ENCODE results near the gene ITSN2. TPM values are rescaled to one million over a fixed set of nuclear protein-coding genes. Genes with fewer than 3 reads are reported as not detected.
A peak's percentile ranks its signal among the peaks of the same experiment; 100 is the strongest.
"Not testable (repeated sequence)": the region's sequence is repeated elsewhere in the genome, so short reads cannot be mapped to it uniquely, and the experiment has no call there.

ITSN2 gene
- total RNA-seq, 2 experiments from 2014 or later: 46.2 to 46.9 TPM

DNA sequence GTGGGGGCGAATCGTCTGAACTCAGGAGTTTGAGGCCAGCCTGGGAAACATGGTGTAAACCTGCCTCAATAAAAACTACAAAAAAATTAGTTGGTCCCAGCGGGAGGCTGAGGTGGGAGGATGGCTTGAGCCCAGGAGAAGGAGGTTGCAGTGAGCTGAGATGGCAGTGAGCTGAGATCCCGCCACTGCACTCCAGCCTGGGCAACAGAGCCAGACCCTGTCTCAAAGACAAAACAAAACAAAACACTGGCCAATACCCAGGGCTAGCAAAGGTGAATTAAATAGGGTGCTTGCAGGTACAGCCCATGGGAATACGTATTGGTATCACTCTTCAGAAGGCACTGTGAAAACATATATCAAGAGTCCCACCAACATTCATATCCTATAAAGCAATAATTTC lies 7.0 kb downstream of the ITSN2 start:
- Mint-ChIP-seq H3K4me1 (peaks cover 58% of the 10 kb centered on the region), H3K27me3 (no peaks in the 10 kb centered on the region)

DNA sequence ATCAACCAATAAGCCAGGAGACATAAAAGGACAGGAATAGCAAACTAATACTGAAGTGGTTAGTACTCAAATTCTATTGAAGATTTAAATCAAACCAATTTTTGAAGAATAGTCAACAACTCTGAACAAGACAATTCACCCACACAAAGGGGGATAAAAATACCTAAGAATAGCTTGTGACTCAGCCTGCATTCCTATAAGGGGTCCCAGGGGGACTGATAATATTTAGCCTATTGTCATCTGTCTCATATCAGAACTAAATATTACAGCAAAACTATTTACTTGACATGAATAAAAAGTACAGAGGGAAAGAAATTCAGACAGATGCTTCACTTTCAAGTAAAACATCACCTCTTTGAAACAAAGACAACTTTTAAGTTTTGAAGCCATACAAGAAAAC lies 7.7 kb downstream of the ITSN2 start:
- Mint-ChIP-seq H3K4me1 (peaks cover 52% of the 10 kb centered on the region), H3K36me3 (peaks cover 12% of the 10 kb centered on the region), H3K27me3 (no peaks in the 10 kb centered on the region), H3K27ac (no peak overlapping the region), H3K9me3 (peaks cover 3% of the 10 kb centered on the region), H3K4me3 (no peak overlapping the region)
- no peak for DNase-seq

More for the DNA sequence above, 7.0 kb downstream of the ITSN2 start:
- Mint-ChIP-seq H3K4me3 (no peak overlapping the region), H3K27ac (no peak overlapping the region), H3K36me3 (peaks cover 12% of the 10 kb centered on the region), H3K9me3 (peaks cover 3% of the 10 kb centered on the region)
- no peak for DNase-seq

DNA sequence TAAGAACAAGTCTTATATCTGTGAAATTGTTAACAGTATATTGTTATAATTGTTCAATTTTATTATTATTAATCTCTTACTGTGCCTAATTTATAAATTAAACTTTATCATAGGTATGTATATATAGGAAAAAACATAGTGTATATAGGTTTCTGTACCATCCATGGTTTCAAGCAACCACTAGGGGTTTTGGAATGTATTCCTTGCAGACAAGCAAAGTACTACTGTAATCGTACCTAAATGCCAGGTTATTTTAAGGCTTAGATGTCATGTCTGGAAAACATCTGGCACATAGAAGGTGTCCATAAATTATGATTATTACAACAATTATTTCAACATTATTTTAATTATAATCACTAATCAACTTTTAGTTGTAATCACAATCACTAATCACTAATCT lies 8.4 kb downstream of the ITSN2 start:
- peaks cover 8% of the 10 kb centered on the region for H3K36me3 Mint-ChIP-seq
- peaks cover 49% of the 10 kb centered on the region for H3K4me1 Mint-ChIP-seq
- H3K4me3 Mint-ChIP-seq: no peak overlapping the region
- H3K27ac Mint-ChIP-seq: no peak overlapping the region
- no peak for DNase-seq
- peaks cover under 1% of the 10 kb centered on the region for H3K9me3 Mint-ChIP-seq
- no peaks in the 10 kb centered on the region for H3K27me3 Mint-ChIP-seq

DNA sequence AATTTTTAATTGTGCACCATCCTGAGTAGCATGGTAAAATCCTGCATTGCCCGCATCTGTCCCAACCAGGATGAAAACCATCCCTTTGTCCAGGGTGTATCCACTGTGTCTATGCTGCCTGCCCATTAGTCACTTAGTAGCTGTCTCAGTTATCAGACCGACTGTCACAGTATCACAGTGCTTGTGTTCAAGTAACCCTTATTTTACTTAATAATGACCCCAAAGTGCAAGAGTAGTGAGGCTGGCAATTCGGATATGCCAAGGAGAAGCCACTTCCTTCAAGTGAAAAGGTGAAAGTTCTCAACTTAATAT lies 8.8 kb downstream of the ITSN2 start:
- Mint-ChIP-seq H3K36me3 (peaks cover 5% of the 10 kb centered on the region), H3K9me3 (no peaks in the 10 kb centered on the region), H3K27ac (no peak overlapping the region), H3K27me3 (no peaks in the 10 kb centered on the region), H3K4me3 (peak overlapping the region; percentile 14), H3K4me1 (peaks cover 48% of the 10 kb centered on the region)
- no peak for DNase-seq

DNA sequence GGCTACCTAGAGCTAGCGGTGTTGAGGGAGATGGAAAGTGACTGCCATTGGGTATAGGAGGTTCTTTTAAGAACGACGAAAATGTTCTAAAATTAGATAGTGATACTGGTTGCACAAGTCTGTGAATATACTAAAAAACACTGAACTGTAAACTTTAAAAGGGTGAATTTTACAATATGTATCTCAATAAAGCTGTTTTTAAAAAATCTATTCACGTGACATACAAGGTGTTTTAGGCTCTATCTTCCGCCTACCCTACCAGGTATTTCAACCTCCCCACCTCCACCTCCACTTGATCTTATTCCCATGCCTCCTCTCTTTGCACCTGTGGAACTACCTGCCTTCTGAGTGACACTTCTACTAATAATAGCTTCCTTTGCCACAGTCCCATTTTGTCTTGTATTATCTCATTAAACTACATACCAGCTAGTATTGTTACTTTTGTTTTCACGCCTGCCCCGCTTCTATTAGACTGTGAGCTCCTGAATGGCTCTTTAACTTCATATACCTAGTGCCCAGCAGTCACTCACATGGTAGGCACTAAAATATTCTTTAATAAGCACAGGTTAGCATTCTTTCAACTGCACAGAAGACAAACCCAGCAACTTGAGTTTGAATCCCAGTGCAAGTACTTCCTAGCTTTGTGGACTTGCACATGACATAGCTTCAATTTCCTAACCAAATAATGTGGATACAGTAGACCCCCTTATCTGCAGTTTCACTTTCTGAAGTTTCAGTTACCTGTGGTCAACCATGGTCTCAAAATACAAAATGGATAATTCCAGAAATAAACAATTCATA lies 9.3 kb downstream of the ITSN2 start:
- DNase-seq: no peak
- Mint-ChIP-seq H3K27me3 (no peaks in the 10 kb centered on the region), H3K36me3 (no peaks in the 10 kb centered on the region), H3K4me1 (peaks cover 50% of the 10 kb centered on the region), H3K4me3 (no peak overlapping the region), H3K9me3 (no peaks in the 10 kb centered on the region), H3K27ac (no peak overlapping the region)

DNA sequence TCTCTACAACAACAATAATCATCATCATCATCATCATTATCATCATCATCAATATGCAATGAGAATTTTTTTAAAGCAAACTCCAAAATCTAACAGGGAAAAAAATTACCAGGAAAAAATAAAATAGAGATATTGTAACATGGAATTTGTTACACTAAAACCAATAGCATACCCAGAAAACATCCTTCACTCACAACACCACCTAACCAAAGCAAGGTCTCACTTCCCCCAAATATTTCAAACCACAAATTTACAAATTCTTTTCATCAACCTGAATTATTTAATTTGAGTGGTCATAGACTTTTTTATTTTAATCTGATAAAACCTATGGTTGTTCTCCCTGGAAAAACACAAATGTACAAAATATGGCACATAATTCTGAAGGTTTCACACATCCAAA lies 11.2 kb downstream of the ITSN2 start:
- H3K4me3 Mint-ChIP-seq: no peak overlapping the region
- no peaks in the 10 kb centered on the region for H3K9me3 Mint-ChIP-seq
- no peak overlapping the region for H3K27ac Mint-ChIP-seq
- no peaks in the 10 kb centered on the region for H3K27me3 Mint-ChIP-seq
- H3K4me1 Mint-ChIP-seq: peaks cover 49% of the 10 kb centered on the region
- H3K36me3 Mint-ChIP-seq: no peaks in the 10 kb centered on the region
- DNase-seq: no peak

DNA sequence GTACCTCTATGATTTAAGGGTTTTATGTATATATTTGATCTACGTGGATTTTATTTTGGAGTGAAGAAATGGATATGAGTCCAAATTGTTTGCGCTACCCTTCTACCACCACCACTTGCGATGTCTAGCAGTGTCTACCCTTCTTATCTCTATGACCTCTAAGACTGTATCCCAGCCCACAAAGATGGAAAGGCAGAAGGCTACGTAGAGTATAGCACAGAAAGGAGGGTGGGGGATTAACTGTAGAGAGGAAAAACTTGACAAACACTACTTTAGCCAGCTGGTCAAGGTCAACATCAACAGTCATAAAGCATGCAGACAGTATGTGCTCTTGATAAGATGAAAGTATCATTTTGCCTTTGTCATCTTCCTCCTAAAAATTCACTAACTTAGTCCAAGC lies 14.4 kb downstream of the ITSN2 start:
- DNase-seq: no peak
- Mint-ChIP-seq H3K36me3 (peaks cover 4% of the 10 kb centered on the region), H3K4me1 (peaks cover 58% of the 10 kb centered on the region)

DNA sequence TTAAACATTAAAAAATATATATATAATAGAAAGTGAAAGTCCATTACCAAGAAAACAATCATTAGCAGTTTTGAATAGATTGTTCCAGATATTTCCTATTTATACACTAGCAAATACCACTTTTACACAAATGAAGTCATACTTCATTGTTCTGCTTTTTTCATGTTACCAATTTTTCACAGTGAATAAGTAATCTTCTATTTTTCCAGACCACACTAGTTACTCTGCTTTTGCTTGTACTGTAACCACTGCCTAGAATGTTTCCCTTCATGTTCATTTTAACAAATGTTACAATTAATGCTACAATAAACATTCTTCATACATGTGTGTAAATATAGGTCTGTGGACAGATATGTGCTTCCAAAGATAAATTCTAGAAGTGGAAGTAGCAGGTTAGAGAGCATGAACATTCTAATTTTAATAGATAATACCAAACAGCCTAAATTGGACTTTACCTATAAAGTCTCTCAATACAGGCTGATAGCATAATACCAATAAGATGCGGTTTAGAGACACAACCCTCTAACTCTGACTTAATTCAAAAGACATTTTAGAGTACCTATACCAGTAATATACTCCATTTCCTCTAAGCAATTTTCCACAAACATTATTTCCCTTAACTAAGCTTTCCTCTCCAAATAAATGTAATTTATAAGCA lies 17.0 kb downstream of the ITSN2 start:
- DNase-seq: no peak
- H3K9me3 Mint-ChIP-seq: no peaks in the 10 kb centered on the region
- peaks cover 56% of the 10 kb centered on the region for H3K4me1 Mint-ChIP-seq
- H3K4me3 Mint-ChIP-seq: no peak overlapping the region
- H3K27me3 Mint-ChIP-seq: no peaks in the 10 kb centered on the region
- peaks cover 7% of the 10 kb centered on the region for H3K36me3 Mint-ChIP-seq
- H3K27ac Mint-ChIP-seq: peak overlapping the region; percentile 55

More for the DNA sequence above, 14.4 kb downstream of the ITSN2 start:
- no peaks in the 10 kb centered on the region for H3K9me3 Mint-ChIP-seq
- H3K27ac Mint-ChIP-seq: no peak overlapping the region
- H3K27me3 Mint-ChIP-seq: no peaks in the 10 kb centered on the region
- H3K4me3 Mint-ChIP-seq: no peak overlapping the region

DNA sequence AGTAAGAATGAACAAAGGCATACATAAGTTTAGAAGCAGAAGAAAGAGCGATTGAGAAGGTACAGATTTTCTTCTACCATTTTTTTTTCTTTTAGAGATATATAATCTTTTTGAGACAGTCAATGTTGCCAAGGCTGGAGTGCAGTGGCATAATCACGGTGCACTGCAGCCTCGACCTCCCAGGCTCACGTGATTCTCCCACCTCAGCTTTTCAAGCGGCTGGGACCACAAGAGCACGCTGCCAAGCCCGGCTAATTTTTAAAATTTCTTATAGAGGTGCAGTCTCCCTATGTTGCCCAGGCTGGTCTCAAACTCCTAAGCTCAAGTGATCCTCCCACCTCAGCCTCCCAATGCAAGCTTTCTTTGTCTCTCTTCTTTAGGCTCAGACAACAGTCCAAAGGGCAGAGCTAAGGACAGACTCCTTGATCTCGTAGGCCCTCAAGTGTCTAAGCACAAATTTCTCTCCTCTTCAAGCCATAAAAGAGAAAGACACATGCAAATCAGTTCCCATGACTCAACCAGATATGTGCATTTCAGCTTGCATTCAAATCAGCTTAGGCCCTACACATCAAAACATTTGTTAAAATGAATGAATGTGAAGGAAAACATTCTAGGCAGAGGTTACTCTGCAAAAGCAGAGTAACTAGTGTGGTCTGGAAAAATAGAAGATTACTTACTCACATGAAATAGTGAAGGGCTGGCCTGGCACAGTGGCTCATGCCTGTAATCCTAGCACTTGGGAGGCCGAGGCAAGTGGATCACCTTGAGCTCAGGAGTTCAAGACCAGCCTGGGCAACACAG lies 18.0 kb downstream of the ITSN2 start:
- H3K4me1 Mint-ChIP-seq: peaks cover 64% of the 10 kb centered on the region
- peaks cover 7% of the 10 kb centered on the region for H3K36me3 Mint-ChIP-seq
- no peak overlapping the region for H3K4me3 Mint-ChIP-seq
- no peak for DNase-seq
- H3K27me3 Mint-ChIP-seq: no peaks in the 10 kb centered on the region
- peak overlapping the region; percentile 1 for H3K27ac Mint-ChIP-seq
- H3K9me3 Mint-ChIP-seq: no peaks in the 10 kb centered on the region

DNA sequence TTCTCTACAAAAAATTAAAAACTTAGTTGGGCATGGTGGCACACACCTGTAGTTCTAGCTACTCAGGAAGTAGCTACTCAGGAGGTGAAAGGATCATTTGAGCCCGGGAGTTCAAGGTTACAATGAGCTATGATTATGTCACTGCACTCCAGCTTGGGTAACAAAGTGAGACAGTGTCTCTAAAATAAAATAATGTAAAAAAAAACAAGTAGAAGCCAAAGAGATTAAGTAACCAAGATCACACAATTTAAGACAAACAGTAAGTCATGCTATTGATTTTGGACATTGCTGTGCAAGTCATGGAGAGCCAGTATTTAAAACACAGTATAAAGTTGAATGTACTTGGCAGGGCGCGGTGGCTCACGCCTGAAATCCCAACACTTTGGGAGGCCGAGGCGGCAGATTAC lies 20.5 kb downstream of the ITSN2 start:
- peaks cover 13% of the 10 kb centered on the region for H3K36me3 Mint-ChIP-seq
- no peaks in the 10 kb centered on the region for H3K27me3 Mint-ChIP-seq
- no peaks in the 10 kb centered on the region for H3K9me3 Mint-ChIP-seq
- H3K4me1 Mint-ChIP-seq: peaks cover 62% of the 10 kb centered on the region
- no peak overlapping the region for H3K27ac Mint-ChIP-seq
- DNase-seq: no peak
- H3K4me3 Mint-ChIP-seq: no peak overlapping the region

DNA sequence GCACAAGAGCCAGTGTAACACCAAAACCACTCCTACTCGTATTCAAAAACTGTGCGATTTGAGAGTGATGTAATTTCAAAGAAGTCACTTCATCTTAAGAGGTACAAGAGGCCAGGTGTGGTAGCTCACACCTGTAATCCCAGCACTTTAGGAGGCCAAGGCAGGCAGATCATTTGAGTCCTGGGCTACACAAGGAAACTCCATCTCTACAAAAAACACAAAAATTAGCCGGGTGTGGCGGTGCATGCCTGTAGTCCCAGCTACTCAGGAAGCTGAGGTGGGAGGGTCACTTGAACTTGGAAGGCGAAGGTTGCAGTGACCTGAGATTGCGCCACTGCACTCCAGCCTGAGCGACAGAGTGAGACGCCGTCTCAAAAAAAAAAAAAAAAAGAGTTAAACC lies 21.2 kb downstream of the ITSN2 start:
- H3K4me1 Mint-ChIP-seq: peaks cover 63% of the 10 kb centered on the region
- not testable (repeated sequence) for DNase-seq, H3K27me3 Mint-ChIP-seq, H3K27ac Mint-ChIP-seq, H3K9me3 Mint-ChIP-seq, H3K4me3 Mint-ChIP-seq
- peaks cover 13% of the 10 kb centered on the region for H3K36me3 Mint-ChIP-seq

DNA sequence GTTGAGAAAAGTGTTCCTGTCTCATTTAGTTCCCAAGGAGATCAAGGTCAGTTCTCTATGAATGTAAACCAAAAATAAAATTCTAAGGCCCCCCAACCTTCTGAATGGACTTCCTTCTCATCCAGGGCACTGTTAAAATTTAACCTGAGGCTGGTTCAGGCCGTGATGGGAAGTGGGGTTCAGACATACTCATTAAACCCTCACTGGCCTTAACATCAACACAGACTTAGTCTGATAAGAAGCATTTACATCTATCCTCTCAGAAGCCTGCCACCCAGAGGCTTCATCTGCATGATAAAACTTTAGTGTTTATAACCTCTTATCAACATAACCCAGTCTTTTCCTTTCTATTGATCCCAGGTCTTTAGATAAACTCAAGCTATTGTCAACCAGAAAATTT lies 22.4 kb downstream of the ITSN2 start:
- Mint-ChIP-seq H3K4me3 (no peak overlapping the region), H3K27ac (no peak overlapping the region), H3K4me1 (peaks cover 61% of the 10 kb centered on the region), H3K36me3 (peaks cover 13% of the 10 kb centered on the region), H3K27me3 (no peaks in the 10 kb centered on the region), H3K9me3 (no peaks in the 10 kb centered on the region)
- no peak for DNase-seq

DNA sequence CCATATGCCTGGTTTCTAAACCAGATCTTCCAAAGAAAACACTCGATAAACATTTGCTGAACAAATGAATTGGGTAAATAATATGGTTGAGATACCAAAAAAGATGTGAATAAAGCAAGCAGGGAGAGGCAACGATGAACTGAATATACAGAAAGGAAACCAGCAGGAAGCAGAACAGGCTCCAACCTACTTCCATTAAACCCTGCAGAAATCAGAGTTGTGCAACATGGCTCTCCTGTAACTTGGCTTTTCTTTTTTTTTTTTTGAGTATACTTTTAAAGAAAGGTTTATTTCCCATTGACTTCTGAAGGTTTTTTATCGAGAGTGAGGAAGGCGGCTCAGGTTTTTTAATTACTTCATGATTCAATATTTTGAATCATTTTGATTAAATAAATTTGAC lies 23.5 kb downstream of the ITSN2 start:
- Mint-ChIP-seq H3K4me3 (no peak overlapping the region), H3K9me3 (no peaks in the 10 kb centered on the region), H3K4me1 (peaks cover 55% of the 10 kb centered on the region)

DNA sequence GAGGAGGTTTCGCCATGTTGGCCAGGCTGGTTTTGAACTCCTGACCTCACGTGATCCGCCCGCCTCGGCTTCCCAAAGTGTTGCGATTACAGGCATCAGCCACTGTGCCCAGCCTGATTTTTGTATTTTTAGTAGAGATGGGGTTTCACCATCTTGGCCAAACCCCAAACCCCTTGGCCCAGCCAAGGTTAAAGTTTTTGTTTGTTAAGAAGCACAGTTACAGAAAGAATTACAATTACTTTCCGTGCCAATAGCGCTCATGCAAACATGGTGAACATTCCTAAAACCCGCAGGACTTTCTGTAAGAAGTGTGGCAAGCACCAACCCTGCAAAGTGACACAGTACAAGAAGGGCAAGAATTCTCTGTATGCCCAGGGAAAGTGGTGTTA lies 26.1 kb downstream of the ITSN2 start:
- Mint-ChIP-seq H3K4me1 (peaks cover 48% of the 10 kb centered on the region), H3K36me3 (peaks cover 11% of the 10 kb centered on the region), H3K9me3 (no peaks in the 10 kb centered on the region), H3K4me3 (no peak overlapping the region), H3K27me3 (no peaks in the 10 kb centered on the region), H3K27ac (no peak overlapping the region)
- no peak for DNase-seq

More for the DNA sequence above, 23.5 kb downstream of the ITSN2 start:
- no peak for DNase-seq
- Mint-ChIP-seq H3K27me3 (no peaks in the 10 kb centered on the region), H3K36me3 (peaks cover 13% of the 10 kb centered on the region), H3K27ac (no peak overlapping the region)

DNA sequence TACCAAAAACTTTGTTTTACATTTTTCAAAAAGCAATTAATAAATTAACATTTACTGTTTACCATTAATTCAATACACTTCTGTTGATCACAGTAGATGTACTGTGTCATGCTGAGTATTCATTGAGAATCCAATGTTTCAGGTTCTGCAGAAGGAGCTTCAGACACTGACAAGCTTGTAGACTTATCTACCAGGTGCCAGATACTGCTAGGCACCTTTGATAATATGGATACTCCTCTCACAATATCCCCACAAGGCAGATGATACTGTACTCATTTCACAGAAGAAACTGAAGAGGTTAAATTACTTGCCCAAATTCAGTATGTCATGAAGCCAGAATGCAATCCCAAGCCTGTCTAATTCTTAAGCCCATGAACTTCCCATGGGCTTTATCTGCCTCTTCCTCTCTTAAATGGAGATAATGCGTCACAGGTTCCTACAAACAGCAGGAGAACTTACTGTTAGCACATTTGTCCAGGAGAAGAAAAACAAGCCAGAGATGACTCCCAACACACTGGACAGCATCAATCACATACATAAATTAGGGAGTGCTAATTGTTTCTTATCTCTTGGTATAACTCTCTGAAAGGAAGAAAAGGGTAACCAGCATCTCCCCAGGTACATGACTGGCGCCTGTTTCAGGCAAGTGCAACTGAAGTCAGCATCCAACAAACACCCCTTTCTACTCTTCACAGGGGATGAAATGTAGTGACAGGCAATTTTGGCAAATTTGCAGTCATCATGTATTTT lies 27.4 kb downstream of the ITSN2 start:
- Mint-ChIP-seq H3K36me3 (peaks cover 11% of the 10 kb centered on the region), H3K9me3 (no peaks in the 10 kb centered on the region), H3K4me3 (no peak overlapping the region)

More for the DNA sequence above, 27.4 kb downstream of the ITSN2 start:
- H3K27me3 Mint-ChIP-seq: no peaks in the 10 kb centered on the region
- H3K27ac Mint-ChIP-seq: no peak overlapping the region
- DNase-seq: no peak
- peaks cover 37% of the 10 kb centered on the region for H3K4me1 Mint-ChIP-seq

All from activated naive CD8-positive, alpha-beta T cell treated with anti-CD3 and anti-CD28 coated beads for 36 hours (primary cell).